Naive thymus-derived CD4-positive, alpha-beta T cell (primary cell): ENCODE measurements around the gene KRTAP4-8. TPM values are rescaled to one million over a fixed set of nuclear protein-coding genes. Genes with fewer than 3 reads are reported as not detected.
"Not testable (repeated sequence)": the region's sequence is repeated elsewhere in the genome, so short reads cannot be mapped to it uniquely, and the experiment has no call there.

ENCODE experiments used
- ATAC-seq: fragments of 150-1000 bp; cut with Tn5 transposase; 2 replicates; pipeline ENCODE4 v1.10.0; 2021; ENCODE audit warnings: mild to moderate bottlenecking, moderate library complexity
- CTCF ChIA-PET: fragments of 350-600 bp; sonication (Branson Sonifier 250); formaldehyde crosslinking; loops from one replicate; lab custom pipeline; 2021; ENCODE audit warnings: antibody characterized with exemption; lab: Charles Lee
- POLR2A ChIA-PET: fragments of 350-600 bp; sonication (Branson Sonifier 250); formaldehyde crosslinking; loops from one replicate; lab custom pipeline; 2021; ENCODE audit warnings: antibody characterized with exemption, inconsistent platforms; lab: Charles Lee
- DNase-seq, 9 donors: peaks; one replicate each; pipeline versions ENCODE4 v3.0.0 to v3.0.0-alpha.2; 2020 to 2022; ENCODE audit warnings: mixed read lengths in 1 of 9
- H3K27ac ChIP-seq: one replicate; pipeline ENCODE4 v1.7.0; 2013; ENCODE audit warnings: mild to moderate bottlenecking, low read depth, low read length, moderate library complexity
- H3K27me3 ChIP-seq, 2 donors: one replicate each; pipeline ENCODE4 v1.7.0; 2013; ENCODE audit warnings: low read length in 2 of 2, mild to moderate bottlenecking in 2 of 2, moderate library complexity in 2 of 2; ENCODE audit not compliant: control insufficient read depth in 2 of 2, insufficient read depth in 2 of 2
- H3K36me3 ChIP-seq, 3 experiments: 1 replicate in 2 of 3; 2 replicates in 1 of 3; pipeline ENCODE4 v1.7.0; 2013; ENCODE audit warnings: low read length in 3 of 3, mild to moderate bottlenecking in 3 of 3, moderate library complexity in 1 of 3; ENCODE audit not compliant: insufficient read depth in 3 of 3, control insufficient read depth in 2 of 3
- H3K4me1 ChIP-seq, 2 donors: one replicate each; pipeline ENCODE4 v1.7.0; 2013; ENCODE audit warnings: low read length in 2 of 2, mild to moderate bottlenecking in 2 of 2, moderate library complexity in 1 of 2; ENCODE audit not compliant: control insufficient read depth in 2 of 2, insufficient read depth in 2 of 2
- H3K4me3 ChIP-seq: 2 replicates; pipeline ENCODE4 v1.7.0; 2013; ENCODE audit warnings: mild to moderate bottlenecking, low read length
- H3K9me3 ChIP-seq, 3 experiments: 1 replicate in 2 of 3; 2 replicates in 1 of 3; pipeline ENCODE4 v1.7.0; 2013; ENCODE audit warnings: low read length in 3 of 3; ENCODE audit not compliant: control insufficient read depth in 2 of 3
- H3K27ac Mint-ChIP-seq, 9 donors: one replicate each; pipeline ENCODE4 v1.8.0; 2020 to 2022; ENCODE audit warnings: mixed read lengths in 9 of 9, mild to moderate bottlenecking in 8 of 9, moderate library complexity in 5 of 9, inconsistent platforms in 2 of 9
- H3K27me3 Mint-ChIP-seq, 5 donors: one replicate each; pipeline ENCODE4 v1.8.0; 2021 to 2022; ENCODE audit warnings: mixed read lengths in 5 of 5, mild to moderate bottlenecking in 1 of 5
- H3K36me3 Mint-ChIP-seq, 5 donors: one replicate each; pipeline ENCODE4 v1.8.0; 2020 to 2022; ENCODE audit warnings: mixed read lengths in 5 of 5, mild to moderate bottlenecking in 3 of 5, inconsistent platforms in 1 of 5
- H3K4me1 Mint-ChIP-seq, 7 donors: one replicate each; pipeline ENCODE4 v1.8.0; 2020 to 2022; ENCODE audit warnings: mixed read lengths in 7 of 7, mild to moderate bottlenecking in 3 of 7, inconsistent platforms in 1 of 7
- H3K4me3 Mint-ChIP-seq, 10 donors: one replicate each; pipeline ENCODE4 v1.8.0; 2020 to 2022; ENCODE audit warnings: mild to moderate bottlenecking in 10 of 10, mixed read lengths in 10 of 10, moderate library complexity in 6 of 10, inconsistent platforms in 2 of 10
- H3K9me3 Mint-ChIP-seq, 11 donors: one replicate each; pipeline ENCODE4 v1.8.0; 2020 to 2022; ENCODE audit warnings: mixed read lengths in 11 of 11, mild to moderate bottlenecking in 4 of 11, inconsistent platforms in 1 of 11, moderate library complexity in 1 of 11
- intact Hi-C, 2 donors: fragments of 100-400 bp; cut with micrococcal nuclease; formaldehyde crosslinking; loops; one replicate each; pipeline ENCODE4 v1.15.1; 2023
- polyA plus RNA-seq, 2 donors: library from polyadenylated mRNA; unstranded; fragments of 300-500 nt; fragmentation: Illumina TruSeq; gene quantifications; one replicate each; pipeline ENCODE4 v1.2.3, GENCODE V29; 2021
- total RNA-seq, 6 experiments: library from RNA in 5 of 6; stranded (reverse) in 5 of 6; gene quantifications; 1 replicate in 5 of 6; 2 replicates in 1 of 6; pipeline ENCODE4 v1.2.3 and lab custom pipeline; 2021 to 2026

Gene KRTAP4-8
- total and polyA plus RNA-seq, 7 experiments from 2014 or later = not detected

GRCh38 chr17:41084100-41084856, 13.7 kb downstream of the KRTAP4-8 start, which contains the start of gene KRTAP4-7:
Gene KRTAP4-7 (plus strand): TSS chr17:41084150. CDS start chr17:41084207, 57 bp downstream.
- H3K4me3 Mint-ChIP-seq, H3K36me3 ChIP-seq, H3K9me3 ChIP-seq, DNase-seq, H3K4me3 ChIP-seq, H3K9me3 Mint-ChIP-seq, intact Hi-C loops, H3K4me1 ChIP-seq, H3K27me3 ChIP-seq, H3K36me3 Mint-ChIP-seq, POLR2A ChIA-PET, H3K4me1 Mint-ChIP-seq, H3K27ac Mint-ChIP-seq, H3K27ac ChIP-seq, H3K27me3 Mint-ChIP-seq, ATAC-seq, CTCF ChIA-PET: not testable (repeated sequence)

GRCh38 chr17:41083427-41083826, 14.5 kb downstream of the KRTAP4-8 start:
- H3K27me3 ChIP-seq, ATAC-seq, CTCF ChIA-PET, H3K4me1 Mint-ChIP-seq, H3K9me3 Mint-ChIP-seq, H3K27ac ChIP-seq, intact Hi-C loops, H3K9me3 ChIP-seq, H3K36me3 Mint-ChIP-seq, H3K27me3 Mint-ChIP-seq, DNase-seq, H3K4me3 Mint-ChIP-seq, H3K4me3 ChIP-seq, POLR2A ChIA-PET, H3K27ac Mint-ChIP-seq, H3K4me1 ChIP-seq, H3K36me3 ChIP-seq: not testable (repeated sequence)

- DNase-seq (no peak), ATAC-seq (no peak)
- Mint-ChIP-seq H3K9me3 (peaks cover 0 to 2% (median 0%) of the 10 kb centered on the region in 11 donors), H3K4me1 (peaks cover 0 to 2% (median 0%) of the 10 kb centered on the region in 7 donors), H3K36me3 (no peaks in the 10 kb centered on the region), H3K4me3 (no peak overlapping the region), H3K27ac (no peak overlapping the region), H3K27me3 (peaks cover 0 to 10% (median 2%) of the 10 kb centered on the region in 5 donors)
- ChIA-PET CTCF (no interaction called here), POLR2A (no interaction called here)
- Histone ChIP-seq H3K9me3 (no peaks in the 10 kb centered on the region), H3K4me3 (no peak overlapping the region), H3K27ac (no peak overlapping the region), H3K4me1 (no peaks in the 10 kb centered on the region), H3K36me3 (no peaks in the 10 kb centered on the region), H3K27me3 (no peaks in the 10 kb centered on the region)
- intact Hi-C loops = no loop called here
These were observed 15.3 kb downstream of the KRTAP4-8 start for GRCh38 chr17:41082626-41083025.

GRCh38 chr17:41076788-41077187, 21.2 kb downstream of the KRTAP4-8 start:
- Histone ChIP-seq H3K36me3 (no peaks in the 10 kb centered on the region), H3K27ac (no peak overlapping the region), H3K9me3 (no peaks in the 10 kb centered on the region), H3K27me3 (peaks cover 0 to 5% of the 10 kb centered on the region in 2 donors), H3K4me1 (no peaks in the 10 kb centered on the region), H3K4me3 (no peak overlapping the region)
- Mint-ChIP-seq H3K4me1 (peaks cover 0 to 16% (median 0%) of the 10 kb centered on the region in 7 donors), H3K27ac (peak overlapping the region in 1 of 9 donors; percentile 59), H3K9me3 (peaks cover 0 to 3% (median 0%) of the 10 kb centered on the region in 11 donors), H3K4me3 (no peak overlapping the region), H3K36me3 (peaks cover 0 to 3% (median 0%) of the 10 kb centered on the region in 5 donors), H3K27me3 (peaks cover 19 to 27% (median 22%) of the 10 kb centered on the region in 5 donors)
- ATAC-seq = no peak
- intact Hi-C loops = no loop called here
- no peak for DNase-seq
- ChIA-PET CTCF (no interaction called here), POLR2A (no interaction called here)

- H3K36me3 Mint-ChIP-seq = peaks cover 0 to 3% (median 0%) of the 10 kb centered on the region in 5 donors
- peaks cover 19 to 27% (median 22%) of the 10 kb centered on the region in 5 donors for H3K27me3 Mint-ChIP-seq
- Histone ChIP-seq H3K4me3 (no peak overlapping the region), H3K27ac (no peak overlapping the region), H3K9me3 (no peaks in the 10 kb centered on the region), H3K4me1 (no peaks in the 10 kb centered on the region), H3K27me3 (peaks cover 0 to 5% of the 10 kb centered on the region in 2 donors), H3K36me3 (no peaks in the 10 kb centered on the region)
- H3K4me3 Mint-ChIP-seq = no peak overlapping the region
- intact Hi-C loops = no loop called here
- ChIA-PET CTCF (interaction anchor here (0.6 kb wide), 1 partner anchor 741 kb away, joined by 3 read pairs; no protein-coding TSS in a partner anchor), POLR2A (no interaction called here)
- peaks cover 0 to 16% (median 0%) of the 10 kb centered on the region in 7 donors for H3K4me1 Mint-ChIP-seq
- H3K27ac Mint-ChIP-seq = no peak overlapping the region
- ATAC-seq (no peak), DNase-seq (no peak)
- H3K9me3 Mint-ChIP-seq = peaks cover 0 to 3% (median 0%) of the 10 kb centered on the region in 11 donors
These were observed 24.3 kb downstream of the KRTAP4-8 start for GRCh38 chr17:41073676-41074075.

GRCh38 chr17:41071606-41072360, 26.2 kb downstream of the KRTAP4-8 start:
- Mint-ChIP-seq H3K36me3 (peaks cover 0 to 3% (median 0%) of the 10 kb centered on the region in 5 donors), H3K27ac (peak overlapping the region in 1 of 9 donors; percentile 51), H3K4me3 (no peak overlapping the region), H3K9me3 (peaks cover 0 to 2% (median 0%) of the 10 kb centered on the region in 11 donors), H3K27me3 (peaks cover 19 to 22% (median 20%) of the 10 kb centered on the region in 5 donors), H3K4me1 (peaks cover 0 to 16% (median 0%) of the 10 kb centered on the region in 7 donors)
- DNase-seq (no peak), ATAC-seq (no peak)
- intact Hi-C loops = no loop called here
- no peaks in the 10 kb centered on the region for H3K4me1 ChIP-seq
- no peak overlapping the region for H3K4me3 ChIP-seq
- CTCF ChIA-PET = no interaction called here
- peaks cover 0 to 5% of the 10 kb centered on the region in 2 donors for H3K27me3 ChIP-seq
- H3K9me3 ChIP-seq = no peaks in the 10 kb centered on the region
- POLR2A ChIA-PET = no interaction called here
- H3K36me3 ChIP-seq = no peaks in the 10 kb centered on the region
- no peak overlapping the region for H3K27ac ChIP-seq
